SH-SY5Y (cell line): ENCODE measurements around the gene GAB2.

Experiments
- GATA2 ChIP-seq: IDR thresholded peaks from 2 replicates; pipeline ENCODE4 v1.6.1; 2011; ENCODE audit warnings: mild to moderate bottlenecking, low read depth, low read length
- GATA3 ChIP-seq: IDR thresholded peaks from 2 replicates; pipeline ENCODE4 v1.6.1; 2011; ENCODE audit warnings: low read depth, mild to moderate bottlenecking, low read length, moderate library complexity

The GAB2 gene

DNA sequence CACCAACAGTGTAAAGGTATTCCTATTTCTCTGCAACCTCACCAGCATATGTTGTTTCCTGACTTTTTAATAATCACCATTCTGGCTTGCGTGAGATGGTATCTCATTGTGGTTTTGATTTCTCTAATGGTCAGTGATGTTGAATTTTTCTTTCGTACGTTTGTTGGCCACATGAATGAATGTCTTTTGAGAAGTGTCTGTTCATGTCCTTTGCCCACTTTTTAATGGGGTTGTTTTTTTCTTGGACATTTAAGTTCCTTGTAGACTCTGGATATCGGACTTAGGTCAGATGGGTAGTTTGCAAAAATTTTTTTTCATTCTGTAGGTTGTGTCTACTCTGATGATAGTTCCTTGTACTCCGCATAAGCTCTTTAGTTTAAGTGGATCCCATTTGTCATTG, 206.1 kb downstream of the GAB2 start:
- TF ChIP-seq GATA2 (no peak), GATA3 (no peak)

DNA sequence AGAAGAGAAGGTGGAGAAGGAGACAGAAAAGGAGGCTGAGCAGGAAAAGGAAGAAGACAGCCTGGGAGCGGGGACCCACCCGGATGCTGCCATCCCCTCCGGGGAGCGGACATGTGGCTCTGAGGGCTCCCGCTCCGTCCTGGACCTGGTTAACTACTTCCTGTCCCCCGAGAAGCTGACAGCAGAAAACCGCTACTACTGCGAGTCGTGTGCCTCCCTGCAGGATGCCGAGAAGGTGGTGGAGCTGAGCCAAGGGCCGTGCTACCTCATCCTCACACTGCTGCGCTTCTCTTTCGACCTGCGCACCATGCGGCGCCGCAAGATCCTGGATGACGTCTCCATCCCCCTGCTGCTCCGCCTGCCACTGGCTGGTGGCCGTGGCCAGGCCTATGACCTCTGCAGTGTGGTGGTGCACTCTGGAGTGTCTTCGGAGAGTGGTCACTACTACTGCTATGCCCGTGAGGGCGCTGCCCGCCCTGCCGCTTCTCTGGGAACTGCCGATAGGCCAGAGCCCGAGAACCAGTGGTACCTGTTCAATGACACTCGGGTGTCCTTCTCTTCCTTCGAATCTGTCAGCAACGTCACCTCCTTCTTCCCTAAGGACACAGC, 207.5 kb downstream of the GAB2 start:
- TF ChIP-seq GATA3 = no peak
- TF ChIP-seq GATA2 = no peak

DNA sequence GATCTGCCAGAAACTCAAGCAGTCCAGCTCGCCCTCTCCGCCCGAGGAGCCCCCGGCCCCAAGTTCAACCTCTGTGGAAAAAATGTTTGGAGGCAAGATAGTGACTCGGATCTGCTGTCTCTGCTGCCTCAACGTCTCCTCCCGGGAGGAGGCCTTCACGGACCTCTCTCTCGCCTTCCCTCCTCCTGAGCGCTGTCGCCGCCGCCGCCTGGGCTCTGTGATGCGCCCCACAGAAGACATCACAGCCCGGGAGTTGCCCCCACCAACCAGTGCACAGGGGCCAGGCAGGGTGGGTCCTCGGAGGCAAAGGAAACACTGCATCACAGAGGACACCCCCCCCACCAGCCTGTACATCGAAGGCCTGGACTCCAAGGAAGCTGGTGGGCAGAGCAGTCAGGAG, 208.1 kb downstream of the GAB2 start:
- TF ChIP-seq GATA2 (no peak), GATA3 (no peak)

DNA sequence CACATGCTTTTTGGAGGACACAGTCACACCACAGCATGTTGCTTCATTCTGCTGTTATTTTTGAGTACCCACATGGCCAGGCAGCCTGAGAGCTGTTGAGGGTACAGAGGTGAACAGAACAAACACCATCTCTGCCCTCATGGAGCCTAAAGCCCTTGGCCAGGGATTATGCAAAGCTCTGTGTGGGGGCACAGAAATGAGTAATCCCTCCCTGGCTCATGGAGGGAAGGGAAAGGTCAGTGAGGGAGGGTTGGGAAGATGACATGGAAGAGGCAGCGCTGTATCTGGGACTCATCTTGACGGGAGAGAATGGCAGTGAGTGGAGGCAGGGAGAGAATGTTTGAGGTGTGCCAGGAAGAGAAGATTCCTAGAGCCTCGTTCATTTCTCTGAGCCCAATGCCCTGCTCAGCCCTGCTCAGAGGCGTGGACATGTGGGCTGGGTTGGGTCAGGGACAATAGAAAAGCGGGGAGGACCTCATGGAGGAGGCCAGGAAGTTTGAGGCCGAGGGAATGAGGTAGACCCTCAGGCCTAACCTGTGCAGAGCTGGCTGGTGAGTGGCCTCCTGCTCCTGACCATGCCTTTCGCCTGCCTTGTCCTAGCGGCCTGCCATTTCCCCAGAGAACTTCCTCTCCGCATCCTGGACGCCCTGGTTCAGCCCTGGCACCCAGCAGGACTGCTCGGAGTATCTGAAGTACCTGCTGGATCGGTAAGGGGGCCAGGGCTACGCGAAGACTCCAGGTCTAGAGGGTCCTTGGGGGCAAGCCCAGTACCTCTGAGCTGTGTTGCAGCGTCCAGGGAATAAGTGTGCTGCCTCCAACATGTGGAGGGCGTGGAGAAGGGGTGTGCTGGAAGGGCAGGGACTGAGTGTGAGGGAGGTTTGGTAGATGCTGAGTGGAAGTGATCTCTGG, 209.1 kb downstream of the GAB2 start:
- TF ChIP-seq GATA3 = no peak
- TF ChIP-seq GATA2 = no peak

DNA sequence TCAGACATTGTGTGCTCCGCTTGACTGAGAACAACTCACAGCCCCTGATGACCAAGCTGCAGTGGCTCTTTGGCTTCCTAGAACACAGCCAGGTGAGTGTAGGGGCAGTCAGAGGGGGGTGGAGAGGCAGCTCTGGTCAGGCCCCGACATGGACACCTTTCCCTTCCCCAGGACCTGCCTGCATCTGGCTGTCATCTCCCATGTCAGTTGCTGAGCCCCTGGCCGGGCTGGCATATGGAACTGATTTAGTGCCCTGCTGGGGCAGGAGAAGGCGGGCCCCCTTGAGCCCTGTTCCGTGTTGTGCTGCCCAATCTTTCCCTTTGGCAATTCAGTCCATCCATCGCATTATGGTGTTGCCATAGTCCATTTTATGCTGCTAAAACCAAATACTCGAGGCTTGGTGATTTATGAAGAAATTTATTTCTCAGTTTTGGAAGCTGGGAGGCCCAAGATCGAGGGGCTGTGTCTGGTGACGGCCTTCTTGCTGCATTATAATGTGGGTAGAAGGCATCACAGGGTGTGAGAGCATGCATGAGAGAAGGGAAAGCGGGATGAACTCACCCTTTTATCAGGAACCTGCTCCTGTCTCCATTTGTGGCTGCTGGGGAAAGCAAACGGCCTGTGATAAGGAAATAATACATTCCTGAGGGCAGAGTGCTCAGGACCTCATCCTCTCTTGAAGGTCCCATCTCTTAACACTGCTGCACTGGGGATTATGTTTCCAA, 209.9 kb downstream of the GAB2 start:
- TF ChIP-seq GATA2 = no peak

DNA sequence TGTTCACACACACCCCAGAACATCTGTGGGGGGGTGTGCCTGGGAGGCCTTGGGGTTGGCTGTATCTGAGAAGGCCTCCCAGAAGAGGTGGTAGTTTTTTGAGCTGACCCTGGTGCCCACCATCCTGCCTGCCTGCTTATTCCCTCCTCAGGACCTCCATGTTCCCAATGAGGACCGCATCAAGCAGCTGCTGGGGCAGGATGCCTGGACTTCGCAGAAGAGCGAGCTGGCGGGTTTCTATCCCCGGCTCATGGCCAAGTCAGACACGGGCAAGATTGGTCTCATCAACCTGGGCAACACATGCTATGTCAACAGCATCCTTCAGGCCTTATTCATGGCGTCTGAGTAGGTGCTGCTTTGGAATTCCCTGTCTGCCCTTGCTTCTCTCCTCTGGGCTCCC, 211.9 kb downstream of the GAB2 start:
- TF ChIP-seq GATA2 = no peak
- no peak for TF ChIP-seq GATA3

DNA sequence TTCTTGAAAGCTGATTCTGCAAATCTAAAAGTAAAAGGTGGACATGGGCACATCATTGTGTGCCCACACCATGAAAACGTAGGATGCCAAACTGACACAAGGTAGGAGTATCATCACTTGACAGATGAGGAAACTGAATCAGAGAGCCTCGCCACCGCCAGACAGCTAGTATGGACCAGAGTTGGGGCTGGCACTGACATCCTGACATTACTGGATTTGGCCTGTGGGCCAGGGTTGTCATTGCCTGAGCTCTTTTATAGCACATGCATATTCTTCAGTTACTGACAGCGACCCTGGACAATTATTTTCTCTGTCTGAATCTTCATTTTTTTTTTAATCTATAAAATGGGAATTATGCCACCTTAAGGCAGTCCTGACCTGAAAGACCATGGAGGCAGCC, 212.4 kb downstream of the GAB2 start:
- TF ChIP-seq GATA3 = no peak
- no peak for TF ChIP-seq GATA2

DNA sequence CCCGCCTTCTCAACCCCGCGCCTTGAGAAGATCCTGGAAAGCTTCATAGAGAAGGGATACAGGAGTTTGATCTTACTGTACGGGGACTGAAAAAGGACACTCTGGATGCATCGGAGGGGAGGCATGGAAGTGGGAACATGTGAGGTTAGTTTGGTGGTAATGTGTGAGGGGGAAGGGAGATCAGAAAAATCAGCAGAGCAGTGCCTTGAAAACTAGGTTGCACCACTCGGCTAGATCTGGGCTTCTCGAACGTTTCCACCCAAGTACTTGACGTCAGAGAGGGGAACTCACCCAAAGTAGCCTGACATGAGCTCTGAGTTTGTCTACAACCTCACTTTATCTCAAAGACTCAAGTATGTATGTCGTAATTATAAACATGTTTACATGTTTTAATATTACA, 214.4 kb downstream of the GAB2 start:
- TF ChIP-seq GATA3 (no peak), GATA2 (no peak)

DNA sequence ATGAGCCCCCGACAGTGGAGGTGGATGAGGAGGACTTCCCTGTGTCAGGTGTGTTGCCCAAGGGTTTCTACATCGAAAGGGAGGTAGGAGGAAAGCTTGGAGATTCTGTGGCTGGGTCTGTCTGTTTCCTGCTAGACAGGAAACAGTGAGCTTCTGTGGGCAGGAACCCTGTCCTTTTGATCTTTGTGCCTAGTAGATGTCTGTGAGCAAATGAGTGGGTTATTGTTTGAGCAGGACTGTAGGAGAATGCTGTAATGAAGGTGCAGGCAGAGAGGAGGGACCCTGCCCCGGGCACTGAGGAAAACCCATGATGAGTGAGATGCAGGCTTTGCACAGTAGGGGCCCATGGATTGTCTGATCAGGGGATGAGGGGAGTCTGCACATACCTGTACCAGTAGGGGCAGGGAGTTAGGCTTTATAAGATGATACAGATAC, 214.9 kb downstream of the GAB2 start:
- TF ChIP-seq GATA2 = no peak
- no peak for TF ChIP-seq GATA3

DNA sequence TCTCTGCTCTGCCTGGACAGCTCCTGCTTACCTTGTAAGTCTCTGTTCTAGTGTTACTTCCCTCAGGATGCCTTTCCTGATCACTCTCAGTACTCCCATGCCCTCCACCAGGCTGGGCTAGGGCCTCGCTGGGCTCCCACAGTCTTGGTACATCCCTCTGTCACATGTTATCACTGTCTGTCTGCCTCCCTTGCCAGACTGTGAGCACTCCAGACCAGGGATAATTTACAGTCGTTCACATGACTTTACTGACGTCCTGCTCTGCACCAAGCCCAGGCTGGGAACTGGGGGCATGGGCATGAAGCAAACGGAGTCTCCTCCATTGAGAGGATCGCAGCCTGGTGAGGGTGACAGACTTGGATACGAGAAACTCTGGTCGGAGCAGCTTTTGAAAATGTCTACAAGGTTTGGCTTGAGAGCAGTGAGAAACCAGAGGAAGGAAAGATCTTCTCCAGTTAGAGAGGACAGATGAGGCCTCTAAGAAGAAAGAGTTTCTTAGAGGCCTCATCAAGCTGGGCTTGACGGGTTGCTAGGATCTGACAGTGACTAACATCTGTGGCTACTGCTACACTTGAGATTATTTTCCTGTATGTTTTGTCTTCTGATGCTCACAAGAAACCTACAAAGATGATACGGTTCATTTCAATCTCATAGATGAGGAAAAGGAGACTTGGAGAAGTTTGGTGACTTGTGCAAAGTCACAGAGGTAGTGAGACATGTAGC, 216.4 kb downstream of the GAB2 start:
- no peak for TF ChIP-seq GATA2
- no peak for TF ChIP-seq GATA3

DNA sequence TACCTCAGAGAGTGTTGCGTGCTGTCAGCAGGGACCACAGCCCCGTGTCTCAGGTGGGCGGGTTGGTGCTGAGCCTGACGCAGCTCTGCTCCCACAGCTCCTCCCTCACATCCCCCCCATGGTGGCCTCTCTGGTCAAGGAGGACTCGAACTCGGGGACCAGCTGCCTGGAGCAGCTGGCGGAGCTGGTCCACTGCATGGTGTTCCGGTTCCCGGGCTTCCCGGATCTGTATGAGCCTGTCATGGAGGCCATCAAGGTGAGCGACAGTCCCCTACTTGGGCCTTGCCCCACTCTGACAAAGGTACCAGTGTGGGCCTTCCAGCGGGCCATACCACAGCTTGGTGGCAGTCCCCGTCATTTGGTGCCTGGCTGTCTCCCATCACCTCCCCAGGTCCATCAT, 217.1 kb downstream of the GAB2 start:
- TF ChIP-seq GATA2 (no peak), GATA3 (no peak)

DNA sequence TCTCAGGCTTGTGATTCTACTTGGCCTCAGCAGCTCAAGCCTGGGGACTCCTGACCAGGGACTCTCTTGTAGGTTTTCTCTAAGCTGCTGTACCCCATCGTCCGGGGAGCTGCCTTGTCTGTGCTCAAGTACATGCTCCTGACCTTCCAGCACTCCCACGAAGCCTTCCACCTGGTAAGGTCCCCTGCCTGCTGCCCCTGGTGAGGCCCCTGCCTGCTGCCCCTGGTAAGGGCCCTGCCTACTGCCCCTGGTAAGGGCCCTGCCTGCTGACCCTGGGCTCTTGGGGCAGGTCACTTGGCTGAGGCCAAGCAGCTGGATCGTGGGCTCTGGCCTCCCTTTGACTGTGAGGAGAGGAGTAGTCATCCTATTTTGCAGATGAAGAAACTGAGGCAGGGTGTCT, 217.6 kb downstream of the GAB2 start:
- TF ChIP-seq GATA2 (no peak), GATA3 (no peak)

DNA sequence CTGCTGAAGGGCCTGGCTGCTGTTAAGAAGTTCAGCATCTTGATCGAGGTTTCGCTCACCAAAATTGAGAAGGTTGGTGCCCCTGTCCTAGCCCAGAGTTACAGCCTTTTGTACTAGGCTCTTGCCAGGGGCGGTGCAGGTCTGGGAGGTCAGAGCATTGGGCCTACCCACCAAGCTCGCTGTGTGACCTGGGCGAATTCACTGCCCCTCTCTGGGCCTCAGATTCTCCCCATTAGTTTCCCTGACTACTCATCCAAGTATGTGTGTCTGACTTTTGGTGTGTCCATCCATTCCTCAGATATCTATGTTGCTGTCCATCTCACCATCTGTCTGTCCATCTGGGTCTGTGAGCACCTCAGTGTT, 218.0 kb downstream of the GAB2 start:
- TF ChIP-seq GATA2 = no peak
- no peak for TF ChIP-seq GATA3

DNA sequence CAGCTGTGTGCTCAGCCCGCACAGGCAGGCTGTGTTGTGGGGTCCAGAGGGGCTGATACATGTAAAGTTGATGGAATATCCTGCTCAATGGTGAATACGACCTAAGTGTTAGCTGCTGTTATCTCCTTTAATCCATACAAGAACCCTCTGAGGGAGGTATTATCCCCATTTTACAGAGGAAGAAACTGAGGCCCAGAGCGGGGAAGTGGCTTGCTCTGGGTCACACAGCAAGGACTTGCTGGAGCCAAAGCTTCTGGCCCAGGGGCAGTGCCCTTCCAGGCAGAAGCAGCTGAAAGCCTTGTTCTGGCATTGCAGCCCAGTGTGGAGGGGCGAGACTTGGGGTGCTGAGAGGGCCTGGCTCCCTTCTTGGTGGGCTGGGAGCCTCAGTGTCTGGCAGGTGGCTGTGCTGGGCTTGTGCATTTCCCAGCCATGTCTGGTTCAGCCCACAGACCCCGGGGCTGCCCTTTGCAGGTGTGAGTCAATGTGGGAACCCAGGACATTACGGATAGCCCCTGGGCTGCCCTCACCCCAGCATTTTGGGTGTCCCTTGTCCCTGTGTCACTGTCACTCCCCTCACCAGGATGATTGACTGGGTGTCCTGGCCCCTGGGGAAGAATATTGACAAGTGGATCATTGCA, 218.5 kb downstream of the GAB2 start:
- no peak for TF ChIP-seq GATA2
- no peak for TF ChIP-seq GATA3
